Left colon (tissue), 2 donors: ENCODE data around the gene CSRP2. TPM values are rescaled to one million over a fixed set of nuclear protein-coding genes. Genes with fewer than 3 reads are reported as not detected.

Experiments
- ATAC-seq: fragments of 200-7000 bp; cut with Tn5 transposase; one replicate; pipeline ENCODE4 v1.9.1; 2020; ENCODE audit warnings: mild to moderate bottlenecking, moderate library complexity
- DNase-seq, 2 donors: peaks; one replicate each; pipeline ENCODE4 v3.0.0-alpha.2; 2020
- intact Hi-C, 2 donors: fragments of 100-400 bp; cut with DNase I in 1 of 2; cut with micrococcal nuclease in 1 of 2; formaldehyde crosslinking; loops; one replicate each; pipeline versions ENCODE4 v1.11.2 to v1.14.0; 2022; cut with DNase I, micrococcal nuclease
- total RNA-seq, 2 donors: library from RNA; stranded (reverse); fragmentation: NEBNext Ultra II Directional; extraction: Animal tissue kit (Norgen Biotek cat#: 25700); gene quantifications; one replicate each; pipeline ENCODE4 v1.2.1, GENCODE V29; 2021
- donor health status: DM: no; HTN: no; CAD: no.
- donor health status: DM: yes; HTN: yes; CAD: no.

CSRP2 gene
- total RNA-seq, 2 donors from 2014 or later = 5.7 to 7.8 TPM

GRCh38 chr12:76871082-76871481, 7.7 kb downstream of the CSRP2 start:
- ATAC-seq = no peak
- no peak for DNase-seq
- intact Hi-C loops = no loop called here

DNA sequence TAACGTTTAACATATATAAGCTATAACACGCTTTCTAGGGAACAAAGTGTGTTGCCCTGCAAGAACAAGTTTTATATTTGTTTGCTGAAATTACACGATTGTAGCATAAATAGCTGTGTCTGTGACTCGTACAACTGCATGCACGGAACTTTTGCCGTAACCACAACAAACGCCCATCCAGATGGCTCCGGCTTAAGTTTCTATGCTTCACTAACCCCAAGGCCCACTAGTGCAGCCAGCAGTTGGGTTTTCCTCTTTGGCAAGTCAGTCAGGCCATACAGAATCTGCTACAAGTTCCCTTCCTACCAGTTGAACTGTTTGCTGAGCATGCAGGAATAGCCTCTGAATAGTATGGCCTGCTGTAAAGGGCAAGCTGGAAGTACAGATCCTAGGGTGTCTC, 12.1 kb downstream of the CSRP2 start:
- no peak for ATAC-seq
- intact Hi-C loops = no loop called here
- no peak for DNase-seq

DNA sequence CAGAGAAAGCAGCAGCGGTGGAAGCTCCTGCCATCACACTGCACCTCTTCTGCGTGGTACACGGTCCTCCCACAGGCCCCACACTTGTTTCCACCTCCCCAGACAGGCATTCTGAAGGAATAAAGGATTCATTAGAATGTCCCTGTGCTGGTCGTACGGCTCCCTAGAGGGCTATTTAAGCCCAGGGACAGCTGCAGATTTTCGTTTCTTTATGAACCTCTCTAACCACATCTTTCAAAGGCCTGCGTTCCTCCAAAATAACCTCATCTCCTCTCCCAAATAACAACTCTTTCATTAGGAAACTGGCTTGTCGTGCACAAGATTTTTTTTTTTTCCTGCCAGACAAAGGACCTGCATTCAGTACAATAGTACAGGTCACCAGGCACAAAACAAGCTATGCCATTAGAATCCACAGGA, 12.7 kb downstream of the CSRP2 start:
- intact Hi-C loops = no loop called here
- DNase-seq (no peak), ATAC-seq (no peak)

DNA sequence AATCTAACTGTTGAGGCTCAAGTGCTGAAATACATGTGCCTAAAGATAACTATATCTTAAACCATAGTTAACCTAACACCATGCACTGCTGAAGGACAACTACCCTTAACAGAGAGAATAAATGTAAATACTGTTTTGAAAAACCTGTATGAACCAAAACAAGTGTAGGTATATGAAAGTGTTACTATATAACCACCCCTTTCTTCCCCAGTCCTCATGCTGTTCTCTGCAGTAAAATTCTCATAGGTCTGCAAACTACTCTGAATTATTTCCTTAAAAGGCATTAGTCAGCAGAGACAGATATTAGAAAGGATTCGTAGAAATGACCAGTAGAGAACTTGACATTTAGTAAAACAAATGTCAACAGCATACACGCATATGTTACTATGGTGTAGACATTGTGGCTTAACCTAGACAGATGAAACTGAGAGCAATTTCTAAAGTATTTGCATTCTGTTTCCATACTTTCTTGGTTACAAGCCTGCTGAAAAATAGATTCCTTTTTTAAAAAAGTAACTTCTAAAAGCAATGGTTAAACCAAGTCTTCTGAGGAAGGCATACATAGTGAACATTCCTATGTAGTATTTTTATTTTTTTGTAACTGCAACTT, 13.9 kb downstream of the CSRP2 start:
- no peak for ATAC-seq
- intact Hi-C loops = no loop called here
- no peak for DNase-seq

DNA sequence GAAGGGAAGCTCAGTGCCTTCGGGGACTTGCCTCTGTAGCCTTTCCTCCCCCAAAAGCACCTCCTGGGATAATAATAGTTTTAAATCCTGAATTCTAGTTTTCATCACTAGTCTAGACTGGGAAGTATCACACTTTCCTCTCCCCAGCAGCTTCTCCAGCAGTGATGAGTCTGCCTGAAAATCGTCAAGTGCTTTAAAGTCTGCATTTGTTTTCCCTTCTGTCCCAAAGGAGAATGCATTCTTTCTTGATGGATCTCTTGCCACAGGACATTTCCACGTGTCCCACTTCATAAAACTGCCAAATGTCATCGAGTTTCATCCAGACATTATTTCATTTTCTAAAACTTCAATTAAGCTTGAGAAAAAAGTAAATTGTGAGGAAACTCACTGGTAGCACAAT, 15.0 kb downstream of the CSRP2 start:
- DNase-seq (no peak), ATAC-seq (no peak)
- intact Hi-C loops = no loop called here

GRCh38 chr12:76863005-76863670, 15.7 kb downstream of the CSRP2 start:
- intact Hi-C loops = no loop called here
- DNase-seq (no peak), ATAC-seq (no peak)

DNA sequence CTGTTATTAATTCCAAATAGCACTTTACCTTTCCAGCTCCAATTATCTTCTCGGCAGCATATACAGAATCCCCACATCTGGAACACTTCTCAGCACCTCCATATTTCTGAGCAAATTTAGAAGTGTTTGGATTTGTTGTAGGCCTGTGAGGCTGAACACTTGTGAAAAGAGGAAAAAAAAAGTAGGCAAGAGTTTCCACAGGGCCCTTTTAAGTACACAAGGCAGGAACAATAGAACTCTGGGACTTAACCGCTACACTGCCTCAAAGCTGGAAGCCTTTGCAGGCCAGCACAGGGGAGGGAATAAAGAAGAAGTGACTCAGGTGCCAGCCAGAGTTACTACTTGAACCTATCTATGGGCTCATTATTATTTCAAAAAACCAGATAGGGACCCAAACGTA, 18.6 kb downstream of the CSRP2 start:
- intact Hi-C loops = no loop called here
- no peak for DNase-seq
- no peak for ATAC-seq

DNA sequence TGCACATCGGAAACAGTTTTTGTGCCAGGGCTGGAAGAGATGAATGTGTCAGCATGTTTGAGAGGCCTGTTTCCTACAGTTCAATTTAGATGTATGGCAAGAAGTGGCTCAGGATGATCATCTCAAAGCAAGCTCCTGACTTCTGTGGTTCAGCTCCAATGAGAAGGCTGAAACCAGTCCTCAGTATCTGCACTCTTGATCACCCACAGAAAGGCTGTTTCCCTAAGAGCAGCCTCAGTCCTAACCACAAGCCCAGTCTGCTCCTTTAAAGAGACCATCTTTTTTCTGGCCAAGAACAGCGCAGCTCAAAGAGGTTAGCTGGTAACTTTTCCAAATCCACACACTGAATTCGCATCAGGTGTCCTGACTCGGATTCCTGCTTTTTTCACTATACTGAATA, 19.2 kb downstream of the CSRP2 start:
- intact Hi-C loops = no loop called here
- no peak for DNase-seq
- no peak for ATAC-seq

DNA sequence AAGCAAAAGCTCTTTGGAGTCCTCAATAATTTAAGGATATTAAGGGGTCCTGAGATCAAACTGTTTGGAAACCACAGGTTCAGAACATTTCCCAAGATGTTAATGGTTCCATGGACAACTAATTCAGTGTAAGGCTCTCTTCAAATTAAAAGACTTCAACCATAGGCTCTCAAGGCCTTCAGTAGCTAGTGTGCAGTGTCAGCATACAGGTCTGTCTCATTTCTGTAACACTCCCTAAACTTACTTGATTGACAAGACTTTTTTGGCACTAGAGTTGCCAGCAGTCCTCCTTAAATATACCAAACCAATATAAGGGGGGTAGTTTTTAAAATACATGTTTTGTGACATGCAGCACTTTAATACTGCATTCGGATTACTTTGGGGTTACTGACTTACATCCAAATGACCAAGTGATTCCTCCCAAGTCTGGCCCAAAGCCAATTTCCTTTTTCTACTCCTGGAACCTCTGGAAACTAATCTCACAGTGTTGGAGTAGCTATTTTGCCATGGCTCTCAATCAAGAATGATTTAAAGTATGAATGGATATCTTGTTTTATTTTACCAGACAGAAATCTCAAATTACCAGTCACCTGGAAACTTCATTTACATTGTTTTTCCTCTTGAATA, 22.7 kb downstream of the CSRP2 start:
- DNase-seq (no peak), ATAC-seq (no peak)
- intact Hi-C loops = no loop called here

DNA sequence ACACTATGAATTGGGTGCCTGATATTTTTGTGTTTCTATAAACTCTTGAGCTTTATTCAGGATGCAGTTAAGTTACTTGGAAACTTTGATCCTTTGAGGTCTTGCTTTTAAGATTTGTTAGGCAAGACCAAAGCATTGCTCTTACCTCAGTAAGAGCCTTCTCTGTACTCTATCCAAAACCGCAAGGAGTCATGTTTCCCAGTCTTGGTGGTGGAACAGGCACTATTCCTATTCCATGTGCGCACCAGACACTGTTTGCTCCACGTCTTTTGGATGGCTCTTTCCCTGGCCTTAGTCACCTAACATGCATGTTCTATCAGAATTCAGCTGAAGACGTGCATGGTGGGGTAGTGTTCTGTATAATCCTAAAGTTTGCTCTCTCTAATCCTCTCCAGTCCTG, 23.5 kb downstream of the CSRP2 start:
- DNase-seq (no peak), ATAC-seq (no peak)
- intact Hi-C loops = no loop called here

DNA sequence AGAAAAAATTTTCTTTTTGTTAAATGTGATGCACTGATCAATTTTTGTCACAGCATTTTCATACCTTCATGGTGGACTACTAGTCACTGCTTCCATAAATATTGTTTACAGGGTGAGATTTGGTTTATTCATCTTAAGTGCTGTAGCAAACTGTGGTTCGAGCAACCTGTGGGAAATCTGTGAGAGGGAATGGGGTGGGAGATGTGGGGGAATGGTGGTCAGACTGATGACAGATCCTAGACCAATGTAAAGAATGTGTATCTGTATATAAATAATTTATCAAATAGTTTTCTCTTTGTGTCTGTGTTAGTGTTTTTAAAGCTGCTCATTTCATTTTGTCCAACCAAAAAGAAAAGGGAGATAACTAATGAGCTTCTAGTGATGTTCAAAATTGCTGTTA, 26.7 kb downstream of the CSRP2 start:
- ATAC-seq = no peak
- intact Hi-C loops = no loop called here
- no peak for DNase-seq

- DNase-seq (no peak), ATAC-seq (no peak)
- intact Hi-C loops = no loop called here
Observed at GRCh38 chr12:76848132-76848531, 30.7 kb downstream of the CSRP2 start.

DNA sequence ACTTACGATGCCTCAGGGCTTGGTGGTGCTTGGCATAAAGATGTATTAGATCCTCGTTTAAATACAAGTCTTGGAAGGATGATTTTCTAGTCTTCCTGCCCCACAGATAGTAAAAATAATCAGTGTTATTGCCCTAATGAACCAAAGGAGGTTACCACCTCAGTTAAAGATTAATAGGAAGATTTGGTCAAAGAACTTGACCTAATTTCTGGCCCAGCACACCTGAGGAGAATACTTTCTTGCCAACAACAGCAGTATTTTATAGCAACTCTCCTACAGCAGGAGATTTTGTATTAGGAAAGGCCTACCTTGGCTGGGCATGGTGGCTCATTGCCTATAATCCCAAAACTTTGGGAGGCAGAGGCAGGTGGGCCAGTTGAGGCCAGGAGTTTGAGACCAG, 31.6 kb downstream of the CSRP2 start:
- ATAC-seq (no peak), DNase-seq (no peak)
- intact Hi-C loops = no loop called here

GRCh38 chr12:76836633-76837032, 42.2 kb downstream of the CSRP2 start:
- no peak for DNase-seq
- intact Hi-C loops = no loop called here

GRCh38 chr12:76830436-76830835, 48.4 kb downstream of the CSRP2 start:
- no peak for ATAC-seq
- DNase-seq = no peak
- intact Hi-C loops = no loop called here

More at GRCh38 chr12:76836633-76837032, 42.2 kb downstream of the CSRP2 start:
- no peak for ATAC-seq

GRCh38 chr12:76820888-76821482, 57.8 kb downstream of the CSRP2 start:
- intact Hi-C loops = no loop called here
- DNase-seq (peak in 1 of 2 donors; percentile 14), ATAC-seq (peak; percentile 50)

DNA sequence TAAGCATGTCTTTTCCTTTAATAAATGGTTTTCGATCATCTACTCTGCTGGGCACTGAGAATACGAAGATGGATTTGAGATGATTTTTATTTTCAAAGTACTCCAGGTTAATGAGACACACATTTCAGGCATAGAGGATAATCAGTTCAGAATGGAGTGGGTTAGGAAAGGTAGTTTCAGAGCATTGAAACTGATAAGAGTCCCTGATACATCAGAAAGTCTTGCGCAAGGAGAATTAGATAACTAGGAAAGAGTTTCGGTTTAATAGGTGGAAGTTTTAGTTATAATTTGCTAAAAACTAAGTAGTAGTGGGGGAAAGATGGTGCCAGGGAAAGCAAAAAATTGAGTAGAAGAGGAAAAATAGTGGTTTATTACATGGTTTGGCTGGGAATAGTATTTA, 64.8 kb downstream of the CSRP2 start:
- intact Hi-C loops = no loop called here
- DNase-seq (no peak), ATAC-seq (no peak)

GRCh38 chr12:76813265-76813664, 65.6 kb downstream of the CSRP2 start:
- intact Hi-C loops = no loop called here
- no peak for ATAC-seq

DNA sequence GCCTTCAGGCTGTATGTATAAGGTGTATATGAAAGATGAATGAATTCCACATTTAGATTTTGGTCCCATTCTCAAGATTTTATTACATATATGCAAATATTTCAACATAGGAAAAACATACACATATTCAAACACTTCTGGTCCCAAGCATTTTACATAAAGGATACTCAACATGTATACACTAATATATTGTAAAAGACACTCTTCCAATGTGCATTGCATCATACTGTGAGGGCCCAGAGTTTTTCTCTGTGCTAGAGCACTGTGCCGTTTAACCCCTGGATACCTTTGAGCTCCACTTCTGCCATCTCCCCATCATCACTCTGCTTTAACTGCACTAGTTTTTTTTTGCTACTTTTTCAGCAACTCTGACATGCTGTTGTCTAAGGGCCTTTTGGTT, 66.8 kb downstream of the CSRP2 start:
- intact Hi-C loops = no loop called here
- DNase-seq (no peak), ATAC-seq (no peak)

More at GRCh38 chr12:76813265-76813664, 65.6 kb downstream of the CSRP2 start:
- DNase-seq = no peak
